T-helper 2 cell treated with Interferon-gamma antibody and Interleukin-4, amounts not matched to agents 100 ng/mL and 5 ng/mL, for 36 hours (primary cell): ENCODE data around the gene VWA2. TPM values are rescaled to one million over a fixed set of nuclear protein-coding genes. Genes with fewer than 3 reads are reported as not detected.

Experiments
- intact Hi-C: fragments of 100-400 bp; cut with micrococcal nuclease; formaldehyde crosslinking; loops from one replicate; pipeline ENCODE4 v1.15.1; 2023
- total RNA-seq: library from RNA; stranded (reverse); gene quantifications from 2 replicates; pipeline ENCODE4 v1.2.3, GENCODE V29; 2022

VWA2 gene
- total RNA-seq, 1 donor from 2014 or later = not detected

- intact Hi-C loops = no loop called here
Measured at GRCh38 chr10:114340816-114341215, 101.8 kb downstream of the VWA2 start.

Other genes starting within 250 kb of the VWA2 start
- gene ADRB1, start 195.4 kb upstream of the VWA2 start, total RNA-seq = not detected in 2 replicates
- gene CCDC186, start 65.1 kb upstream of the VWA2 start, total RNA-seq = 15.0 and 15.6 TPM in 2 replicates
- 0.09 and 0.23 TPM in 2 replicates for gene TDRD1, start 59.9 kb upstream of the VWA2 start, total RNA-seq
- 1.6 and 1.9 TPM in 2 replicates for gene AFAP1L2, start 165.2 kb downstream of the VWA2 start, total RNA-seq